K562 treated with DMSO at 1 percent for 12 hours (cell line): Measurements from ENCODE around the gene CDKN2AIP. TPM values are rescaled to one million over a fixed set of nuclear protein-coding genes. Genes with fewer than 3 reads are reported as not detected.

Experiments
- total RNA-seq: library from RNA; unstranded; fragments of 300-600 nt; gene quantifications from 2 replicates; pipeline ENCODE4 v1.2.3, GENCODE V29; 2022; ENCODE audit not compliant: insufficient read depth

The CDKN2AIP gene, protein sequence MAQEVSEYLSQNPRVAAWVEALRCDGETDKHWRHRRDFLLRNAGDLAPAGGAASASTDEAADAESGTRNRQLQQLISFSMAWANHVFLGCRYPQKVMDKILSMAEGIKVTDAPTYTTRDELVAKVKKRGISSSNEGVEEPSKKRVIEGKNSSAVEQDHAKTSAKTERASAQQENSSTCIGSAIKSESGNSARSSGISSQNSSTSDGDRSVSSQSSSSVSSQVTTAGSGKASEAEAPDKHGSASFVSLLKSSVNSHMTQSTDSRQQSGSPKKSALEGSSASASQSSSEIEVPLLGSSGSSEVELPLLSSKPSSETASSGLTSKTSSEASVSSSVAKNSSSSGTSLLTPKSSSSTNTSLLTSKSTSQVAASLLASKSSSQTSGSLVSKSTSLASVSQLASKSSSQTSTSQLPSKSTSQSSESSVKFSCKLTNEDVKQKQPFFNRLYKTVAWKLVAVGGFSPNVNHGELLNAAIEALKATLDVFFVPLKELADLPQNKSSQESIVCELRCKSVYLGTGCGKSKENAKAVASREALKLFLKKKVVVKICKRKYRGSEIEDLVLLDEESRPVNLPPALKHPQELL
- 11.1 and 26.0 TPM in 2 replicates for total RNA-seq

DNA sequence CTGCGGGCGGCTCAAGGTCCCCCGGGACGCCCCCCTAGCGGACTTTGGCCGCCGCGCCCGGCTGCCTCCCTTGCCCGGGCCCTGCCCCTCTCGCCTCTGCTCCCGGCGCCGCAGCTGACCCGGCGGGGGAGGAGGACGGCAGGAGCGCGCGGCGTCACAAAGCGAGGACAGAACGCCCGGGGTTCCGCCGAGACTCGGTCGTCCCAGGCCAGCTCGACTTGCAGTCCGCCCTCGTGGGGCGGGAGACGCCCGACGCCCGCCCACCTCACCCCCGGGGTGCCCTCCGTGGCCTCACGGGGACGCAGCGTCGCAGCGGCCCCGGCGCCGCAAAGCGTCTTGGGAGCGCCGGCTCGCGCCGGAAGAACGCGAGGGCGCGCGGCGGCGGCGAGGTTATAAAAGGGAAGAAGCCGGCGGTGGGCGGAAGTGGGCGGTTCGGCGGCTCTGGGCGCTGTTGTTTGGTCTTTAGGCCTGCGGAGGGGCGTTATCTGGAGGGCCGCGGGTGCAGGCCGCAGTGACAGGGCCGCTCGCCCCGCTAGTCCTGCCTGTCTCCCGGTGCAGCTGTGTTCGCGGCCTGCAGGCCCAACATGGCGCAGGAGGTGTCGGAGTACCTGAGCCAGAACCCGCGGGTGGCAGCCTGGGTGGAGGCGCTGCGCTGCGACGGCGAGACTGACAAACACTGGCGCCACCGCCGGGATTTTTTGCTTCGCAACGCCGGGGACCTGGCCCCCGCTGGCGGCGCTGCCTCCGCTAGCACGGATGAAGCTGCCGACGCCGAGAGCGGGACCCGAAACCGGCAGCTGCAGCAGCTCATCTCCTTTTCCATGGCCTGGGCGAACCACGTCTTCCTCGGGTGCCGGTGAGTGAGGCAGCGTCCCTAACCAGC lies at the start of gene CDKN2AIP:
TSS of gene CDKN2AIP (plus strand) at position 423 of the 883 bp plus-strand sequence. CDS start at position 585, 162 bp downstream.

Other genes with a start within 250 kb of the CDKN2AIP start
- gene CLDN22, start 124.4 kb upstream of the CDKN2AIP start, total RNA-seq = not detected in 2 replicates
- not detected in 2 replicates for gene CLDN24, start 122.2 kb upstream of the CDKN2AIP start, total RNA-seq
- gene ING2, start 60.4 kb downstream of the CDKN2AIP start, total RNA-seq = 12.5 and 16.1 TPM in 2 replicates
- gene RWDD4, start 214.5 kb downstream of the CDKN2AIP start, total RNA-seq = 5.3 and 14.5 TPM in 2 replicates
- gene TRAPPC11, start 214.7 kb downstream of the CDKN2AIP start, total RNA-seq = 12.5 and 29.6 TPM in 2 replicates